SK-N-SH (cell line): Measurements from ENCODE around the gene PRSS56.

ENCODE experiments used
- EP300 ChIP-seq, 2 experiments: IDR thresholded peaks; 2 replicates each; pipeline versions ENCODE4 v1.4.0 to v1.6.1; 2012; ENCODE audit warnings: borderline replicate concordance in 1 of 2, low read depth in 1 of 2, low read length in 1 of 2
- EZH2phosphoT487 ChIP-seq: fragments of 200-600 bp; sonication (generic); IDR thresholded peaks from 2 replicates; pipeline ENCODE4 v1.6.1; 2017; ENCODE audit warnings: low read depth, mixed run types, mild to moderate bottlenecking, antibody characterized with exemption, moderate library complexity, borderline replicate concordance
- RFX5 ChIP-seq: IDR thresholded peaks from 2 replicates; pipeline ENCODE4 v1.6.1; 2012; ENCODE audit warnings: mild to moderate bottlenecking, improper control_type of control experiment, low read length

- no peak for TF ChIP-seq RFX5
- TF ChIP-seq EP300 (IDR thresholded peaks at IDR 0.05; ENCODE audit: borderline replicate concordance in 1 of 2, low read depth in 1 of 2, low read length in 1 of 2) = no peak
- TF ChIP-seq EZH2phosphoT487 = no peak
Measured at GRCh38 chr2:232543928-232544631, 23.9 kb downstream of the PRSS56 start.
